ENCODE results near the gene EIF2B2.

DNA sequence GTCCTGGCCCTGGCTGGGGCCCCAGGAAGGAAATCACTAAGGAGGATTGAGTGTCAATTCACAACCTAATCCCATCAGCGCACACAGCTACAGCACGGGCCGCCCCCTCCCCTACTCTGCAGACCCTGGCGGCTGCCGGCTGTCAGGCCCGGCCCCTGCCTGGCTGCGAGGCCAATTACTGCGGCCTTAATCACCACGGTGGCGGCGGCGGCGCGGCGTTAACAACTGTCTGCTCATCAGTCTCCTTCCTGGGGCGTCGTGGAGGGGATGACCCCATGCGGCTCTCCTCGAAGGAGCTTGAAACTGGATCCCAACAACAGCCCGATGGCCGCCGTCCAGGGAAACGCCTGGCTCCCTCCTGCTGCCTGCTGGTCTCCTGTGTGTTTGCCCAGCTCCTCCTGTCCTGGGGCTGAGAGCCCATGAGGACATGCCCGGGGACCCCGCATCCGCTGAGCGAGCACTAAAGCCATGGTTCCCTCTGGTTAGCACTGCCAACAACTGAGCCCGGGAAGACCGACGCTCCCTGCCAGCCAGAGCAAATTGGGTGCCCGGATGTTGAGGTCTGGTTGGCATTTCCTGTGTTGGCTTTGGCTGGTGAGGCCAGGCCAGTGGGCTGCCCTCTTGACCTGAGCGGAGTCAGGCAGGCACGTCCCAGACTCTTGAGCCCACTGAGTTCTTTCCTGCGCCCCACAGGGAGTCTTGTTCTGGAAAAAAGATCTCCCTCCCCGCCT, 21.8 kb upstream of the EIF2B2 start:
- TF ChIP-seq, protein P1, sequence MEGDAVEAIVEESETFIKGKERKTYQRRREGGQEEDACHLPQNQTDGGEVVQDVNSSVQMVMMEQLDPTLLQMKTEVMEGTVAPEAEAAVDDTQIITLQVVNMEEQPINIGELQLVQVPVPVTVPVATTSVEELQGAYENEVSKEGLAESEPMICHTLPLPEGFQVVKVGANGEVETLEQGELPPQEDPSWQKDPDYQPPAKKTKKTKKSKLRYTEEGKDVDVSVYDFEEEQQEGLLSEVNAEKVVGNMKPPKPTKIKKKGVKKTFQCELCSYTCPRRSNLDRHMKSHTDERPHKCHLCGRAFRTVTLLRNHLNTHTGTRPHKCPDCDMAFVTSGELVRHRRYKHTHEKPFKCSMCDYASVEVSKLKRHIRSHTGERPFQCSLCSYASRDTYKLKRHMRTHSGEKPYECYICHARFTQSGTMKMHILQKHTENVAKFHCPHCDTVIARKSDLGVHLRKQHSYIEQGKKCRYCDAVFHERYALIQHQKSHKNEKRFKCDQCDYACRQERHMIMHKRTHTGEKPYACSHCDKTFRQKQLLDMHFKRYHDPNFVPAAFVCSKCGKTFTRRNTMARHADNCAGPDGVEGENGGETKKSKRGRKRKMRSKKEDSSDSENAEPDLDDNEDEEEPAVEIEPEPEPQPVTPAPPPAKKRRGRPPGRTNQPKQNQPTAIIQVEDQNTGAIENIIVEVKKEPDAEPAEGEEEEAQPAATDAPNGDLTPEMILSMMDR (IDR thresholded peaks at IDR 0.05; ENCODE audit: insufficient read depth, low read depth, low read length): no peak
- no peak for TF ChIP-seq EZH2 (IDR thresholded peaks at IDR 0.05; ENCODE audit: insufficient read depth, low read length)

Measured in astrocyte (in vitro differentiated cells and primary cell).